Stimulated activated CD8-positive, alpha-beta memory T cell treated with anti-CD3 and anti-CD28 coated beads, Interleukin-7, amount 100 ng/mL, for 1 hour (primary cell): ENCODE measurements around the gene RAI14.

Experiments used
- DNase-seq, 2 donors: peaks; one replicate each; pipeline ENCODE4 v3.0.0-alpha.2; 2020; ENCODE audit warnings: low read depth in 2 of 2

The RAI14 gene

DNA sequence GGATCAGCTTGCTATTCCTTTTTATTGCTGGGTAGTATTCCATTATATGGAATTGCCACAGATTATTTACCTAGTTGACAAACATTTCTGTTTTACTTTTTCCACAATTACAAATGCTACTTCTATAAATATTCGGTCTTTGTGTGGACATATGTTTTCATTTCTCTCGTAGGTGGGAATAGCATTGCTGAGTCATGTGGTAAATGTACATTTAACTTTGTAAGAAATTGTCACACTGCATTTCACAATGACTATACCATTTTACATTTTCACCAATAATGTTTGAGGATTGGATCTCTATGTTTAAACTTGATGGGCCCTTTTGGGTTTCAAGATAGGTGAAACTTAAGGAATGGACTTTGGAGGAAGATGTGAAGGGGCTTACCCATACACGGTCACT, 19.7 kb downstream of the RAI14 start:
- no peak for DNase-seq

DNA sequence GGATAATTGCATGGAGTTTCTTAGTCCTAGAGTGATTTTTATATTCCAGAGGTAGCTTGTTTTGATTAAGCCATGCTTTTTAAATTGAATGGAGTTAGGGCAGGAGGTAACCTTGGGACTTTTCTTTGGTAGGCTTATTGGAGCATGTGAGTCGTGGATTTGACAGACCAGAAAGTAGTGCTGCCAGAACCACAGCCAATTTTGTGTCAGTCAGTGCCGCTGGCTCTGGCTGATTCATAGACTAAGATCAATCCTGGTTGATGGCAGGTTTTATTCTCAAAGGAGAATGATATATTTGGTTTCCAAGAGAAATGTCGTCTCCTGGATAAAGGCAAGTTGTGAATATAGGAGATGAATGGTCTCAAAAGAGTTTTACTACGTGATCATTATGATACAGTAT, 20.3 kb downstream of the RAI14 start:
- no peak for DNase-seq

DNA sequence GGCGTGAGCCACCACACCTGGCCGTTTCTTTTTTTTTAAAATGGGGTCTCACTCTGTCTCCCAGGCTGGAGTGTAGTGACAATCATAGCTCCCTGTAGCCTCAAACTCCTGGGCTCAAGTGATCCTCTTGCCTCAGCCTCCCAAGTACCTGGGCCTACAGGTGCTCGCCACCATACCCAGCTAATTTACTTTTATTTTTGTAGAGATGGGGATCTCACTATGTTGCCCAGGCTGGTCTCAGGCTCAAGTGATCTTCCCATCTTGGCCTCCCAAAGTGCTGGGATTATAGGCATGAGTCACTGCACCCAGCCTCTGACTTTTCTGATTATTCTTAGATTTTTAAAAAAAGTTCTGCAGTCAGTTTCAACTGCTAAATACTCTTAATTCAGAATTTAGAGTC, 21.3 kb downstream of the RAI14 start:
- no peak for DNase-seq

DNA sequence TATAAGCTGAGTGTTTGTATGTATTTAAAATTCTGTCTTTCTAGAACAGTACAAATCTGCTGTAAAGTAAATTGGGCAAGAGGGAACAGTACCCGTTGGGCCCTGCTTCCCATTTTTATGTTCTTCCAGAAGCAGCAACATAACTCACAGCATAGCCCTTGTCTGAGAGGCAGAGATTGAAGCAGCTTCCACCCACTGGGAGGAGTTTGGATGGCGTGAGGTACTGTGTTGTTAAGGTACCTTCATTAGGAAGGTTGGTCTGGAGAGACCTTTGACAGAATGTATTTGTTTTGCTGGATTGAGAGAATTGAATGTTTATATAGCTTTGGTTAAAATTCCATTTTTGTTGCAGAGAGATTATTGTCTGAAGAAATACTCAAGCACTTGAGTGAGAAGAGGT, 24.8 kb downstream of the RAI14 start:
- DNase-seq: no peak

DNA sequence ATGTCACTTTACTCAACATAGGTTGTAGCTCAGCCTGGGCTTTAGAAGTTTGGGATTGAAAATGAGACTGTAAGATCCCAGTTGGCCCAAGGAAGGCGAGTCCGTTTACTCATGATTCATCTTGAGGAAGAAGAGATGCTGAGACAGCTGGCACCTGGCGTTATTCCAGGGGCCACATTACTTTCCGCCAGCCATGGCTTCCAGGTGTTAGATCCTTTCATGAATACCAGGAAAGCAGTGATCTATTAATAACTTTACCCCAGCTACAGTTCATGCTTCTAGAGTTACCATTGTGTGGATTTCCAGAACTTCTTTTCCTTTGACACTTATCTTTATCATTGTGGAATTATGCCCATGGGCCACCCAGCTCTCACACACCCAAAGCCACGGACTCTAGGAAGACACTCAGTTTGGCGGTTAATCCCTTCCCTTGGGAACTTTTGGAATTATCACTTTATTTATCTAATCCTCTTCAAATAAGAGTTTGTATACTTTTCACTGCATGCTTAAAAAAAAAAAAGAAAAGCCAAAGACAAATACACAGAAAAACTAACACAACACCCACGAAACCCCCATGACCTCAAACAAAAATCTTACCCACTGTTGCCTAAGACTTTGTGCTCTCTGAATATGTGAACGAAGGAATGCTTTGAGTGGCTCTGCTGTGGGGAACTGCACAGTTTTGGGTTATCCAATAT, 26.9 kb downstream of the RAI14 start:
- DNase-seq: no peak

DNA sequence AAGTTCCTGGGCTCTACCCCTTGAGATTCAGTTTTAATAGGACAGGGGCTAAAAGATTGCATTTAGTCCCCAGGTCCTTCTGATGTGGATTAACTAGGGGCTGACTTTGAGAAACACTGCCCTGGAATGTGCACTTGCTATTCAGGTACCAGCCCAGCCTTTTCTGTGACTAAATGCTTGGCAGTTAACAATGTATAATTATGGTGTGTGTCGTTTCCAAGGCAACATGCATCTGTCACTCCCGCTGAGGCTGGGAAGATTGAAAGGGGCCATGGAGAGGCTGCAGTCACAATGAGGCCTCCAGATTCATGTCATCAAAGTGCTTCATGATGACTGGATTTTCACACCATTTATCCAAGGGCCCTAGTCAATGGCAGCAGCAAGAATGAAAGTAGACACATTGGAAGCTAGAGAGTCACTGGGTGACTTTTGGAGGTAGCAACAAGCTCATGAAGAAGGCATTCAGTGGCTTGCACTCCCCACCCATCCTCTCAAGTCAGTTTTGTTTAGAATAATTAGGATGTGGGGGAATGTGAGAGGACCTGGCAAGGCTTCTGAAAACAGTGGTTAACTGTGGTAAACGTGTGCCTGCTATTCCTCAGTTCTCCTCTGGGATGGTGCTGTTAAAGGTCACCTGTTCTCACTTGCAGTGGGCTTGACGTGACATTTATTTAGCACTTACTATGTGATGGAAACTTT, 28.3 kb downstream of the RAI14 start:
- no peak for DNase-seq

DNA sequence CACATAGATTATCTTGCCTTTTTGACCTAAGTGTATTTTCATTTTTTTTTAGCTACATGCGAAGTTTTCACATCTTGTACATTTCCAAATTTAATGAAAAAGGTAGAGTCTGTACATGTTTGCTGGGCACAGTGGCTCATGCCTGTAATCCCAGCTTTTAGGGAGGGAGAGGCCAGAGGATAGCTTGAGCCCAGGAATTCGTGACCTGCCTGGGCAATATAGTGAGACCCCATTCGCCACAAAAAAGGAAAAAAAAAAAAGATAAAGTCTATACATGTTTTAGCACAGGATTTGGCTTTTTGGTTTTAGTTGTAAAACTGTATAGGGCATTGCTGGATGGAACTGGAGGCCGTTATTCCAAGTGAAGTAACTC, 28.8 kb downstream of the RAI14 start:
- DNase-seq: no peak

DNA sequence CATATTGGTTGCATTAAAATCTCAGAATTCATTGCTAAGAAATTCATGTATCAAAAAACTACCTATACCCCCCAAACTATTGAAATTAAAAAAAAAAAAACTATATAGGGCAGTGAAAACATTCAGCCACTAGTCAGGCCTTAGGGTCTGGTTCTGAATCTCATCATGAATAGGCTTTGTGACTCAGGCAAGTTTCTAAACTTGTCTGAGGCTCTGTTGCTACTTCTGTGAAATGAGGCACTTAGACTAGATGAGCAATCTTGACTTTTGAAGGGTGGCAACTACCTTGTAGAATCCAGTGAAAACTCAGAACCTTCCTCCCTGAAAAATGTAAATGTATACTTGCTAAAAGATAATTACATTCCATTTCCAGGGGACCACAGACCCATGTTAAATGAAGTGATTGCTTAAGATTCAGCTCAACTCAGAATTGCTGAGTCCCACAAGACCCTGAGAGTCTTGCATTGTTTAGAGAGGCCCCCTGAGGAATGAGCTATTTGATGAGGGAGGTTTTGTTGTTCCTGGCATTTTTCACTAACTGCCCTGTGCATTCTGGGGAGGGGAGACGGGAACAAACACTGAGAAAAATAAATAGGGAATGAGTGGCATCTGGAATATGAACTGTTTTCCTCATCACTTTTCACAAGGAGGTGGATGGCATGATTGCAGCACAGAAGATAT, 29.5 kb downstream of the RAI14 start:
- DNase-seq: no peak

DNA sequence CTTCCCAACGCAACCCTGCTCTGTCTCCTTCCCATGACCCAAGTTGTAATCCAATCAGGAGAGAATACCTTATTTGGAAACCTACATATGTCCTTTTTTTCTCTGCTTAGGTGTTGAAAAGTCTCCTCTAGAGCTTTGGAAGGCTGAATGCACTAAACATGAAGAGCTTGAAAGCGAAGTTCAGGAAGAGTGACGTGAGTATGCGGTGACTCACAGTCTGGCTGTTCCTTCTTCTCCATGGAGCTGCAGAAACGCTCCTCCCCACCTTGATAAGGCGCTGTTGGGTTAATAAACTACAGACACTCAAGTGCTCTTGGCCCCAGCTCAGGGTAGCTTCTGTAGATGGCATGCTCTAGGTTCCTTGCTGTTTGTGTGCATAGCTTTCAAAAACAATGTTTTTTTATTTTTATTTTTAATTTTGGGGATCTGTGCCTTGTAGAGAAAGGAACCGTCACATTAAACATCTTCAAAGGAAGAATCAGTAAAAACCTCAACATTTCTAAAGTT, 30.7 kb downstream of the RAI14 start:
- DNase-seq: no peak

DNA sequence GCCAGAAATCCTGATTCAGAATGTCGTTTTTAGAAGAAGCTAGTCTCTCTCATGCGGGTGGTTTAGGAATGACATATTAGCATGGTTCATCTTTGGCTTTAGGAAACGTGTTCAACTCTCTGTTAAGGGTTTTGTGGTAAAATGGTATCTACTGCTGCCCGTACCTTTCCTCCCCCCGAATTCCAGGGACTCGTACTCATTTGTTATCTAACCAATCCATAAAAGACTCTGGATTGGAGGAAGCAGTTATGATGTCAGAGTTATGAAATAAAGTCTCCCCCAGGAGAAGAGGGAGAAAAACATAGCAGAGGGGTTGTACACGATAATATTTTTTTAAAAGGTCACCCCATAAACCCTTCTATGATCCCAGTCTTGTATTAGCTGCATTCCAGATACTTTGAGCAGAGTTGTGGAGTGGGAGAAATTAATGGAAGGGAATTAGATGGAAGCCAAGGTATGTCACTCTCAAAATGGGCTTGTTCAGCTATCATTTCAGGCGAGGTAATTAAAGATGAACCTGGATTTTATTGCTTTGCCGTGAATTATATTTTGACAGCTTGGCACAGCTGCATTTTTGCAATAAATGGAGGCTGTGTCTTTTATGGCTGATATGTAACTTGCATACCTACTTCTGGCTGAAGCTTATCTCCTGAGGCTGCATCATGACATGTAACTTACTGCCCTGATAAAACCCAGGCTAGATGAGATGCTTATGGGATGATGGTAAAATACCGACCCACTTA, 31.3 kb downstream of the RAI14 start:
- no peak for DNase-seq

DNA sequence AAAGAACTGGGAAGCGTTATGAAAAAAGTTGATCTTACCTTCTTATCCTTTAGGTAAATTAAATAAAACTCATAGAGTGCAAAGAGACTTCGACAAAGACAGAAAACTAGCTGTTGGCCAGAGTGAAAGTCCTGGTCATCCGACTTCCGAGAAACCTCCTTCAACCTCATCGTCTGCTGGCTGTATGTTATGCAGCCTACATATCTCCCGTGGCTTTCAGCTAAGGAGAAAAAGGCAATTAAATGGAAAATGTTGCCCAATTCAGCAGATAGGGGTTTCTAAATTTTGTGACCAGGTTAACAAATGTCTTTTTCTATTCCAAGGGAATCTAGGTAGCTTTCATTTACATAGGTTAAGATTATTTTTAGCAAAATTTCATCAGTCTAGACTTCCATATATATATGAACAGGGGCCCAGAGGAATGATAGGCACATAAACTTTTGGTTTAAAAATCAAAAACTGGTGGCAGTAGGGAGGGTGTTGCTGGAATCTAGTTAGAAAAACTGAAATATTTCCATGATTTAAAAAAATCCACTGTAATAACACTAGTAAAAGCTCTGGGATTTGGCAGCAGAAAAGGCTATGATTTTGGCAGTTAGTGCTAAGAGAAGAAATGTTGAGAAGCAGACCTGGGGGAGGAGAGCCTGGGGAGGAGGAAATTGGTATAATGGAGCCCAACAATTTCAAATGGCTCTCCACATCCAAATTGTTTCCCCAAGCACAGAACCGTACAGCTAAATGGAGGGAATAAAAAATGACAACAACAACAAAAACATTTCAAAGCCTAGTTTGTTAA, 32.1 kb downstream of the RAI14 start:
- no peak for DNase-seq

DNA sequence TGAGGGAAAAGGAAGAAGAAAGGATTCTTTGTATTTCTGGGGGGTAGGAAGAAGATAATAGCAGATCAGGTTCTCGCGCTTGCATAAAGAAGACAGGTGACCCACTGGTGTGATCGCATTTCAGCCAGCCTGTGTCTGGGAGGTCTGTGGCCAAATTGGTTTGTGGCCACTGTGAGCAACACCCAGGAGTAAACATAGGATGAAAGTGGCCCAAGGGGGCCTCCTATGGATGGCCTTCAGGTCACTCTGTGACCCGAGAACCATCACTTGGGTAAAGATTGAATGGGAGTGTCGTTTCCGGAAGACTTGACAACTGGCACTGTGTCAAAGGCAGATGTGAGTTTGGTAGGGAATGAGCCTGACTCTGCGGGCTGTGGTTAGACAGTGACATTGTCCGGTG, 34.2 kb downstream of the RAI14 start:
- DNase-seq: no peak

DNA sequence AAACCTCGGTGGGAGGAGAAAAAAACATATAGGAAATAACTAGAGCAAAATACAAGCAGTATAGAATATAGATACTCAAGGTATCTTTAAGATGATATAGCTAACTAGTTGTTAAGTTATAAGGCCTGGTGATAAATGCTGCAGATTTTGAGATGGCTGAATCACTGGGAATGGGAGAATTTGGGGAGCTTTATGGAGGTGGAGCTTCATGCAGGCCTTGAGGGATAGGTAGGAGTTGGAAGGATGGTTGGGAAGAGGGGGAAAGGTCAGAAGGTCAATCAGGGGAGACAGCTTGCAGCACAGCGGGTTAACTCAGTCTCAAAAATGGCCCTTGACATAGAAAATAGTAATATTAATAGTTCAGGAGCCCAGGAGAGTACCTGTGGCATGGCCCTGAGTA, 34.8 kb downstream of the RAI14 start:
- DNase-seq: no peak

DNA sequence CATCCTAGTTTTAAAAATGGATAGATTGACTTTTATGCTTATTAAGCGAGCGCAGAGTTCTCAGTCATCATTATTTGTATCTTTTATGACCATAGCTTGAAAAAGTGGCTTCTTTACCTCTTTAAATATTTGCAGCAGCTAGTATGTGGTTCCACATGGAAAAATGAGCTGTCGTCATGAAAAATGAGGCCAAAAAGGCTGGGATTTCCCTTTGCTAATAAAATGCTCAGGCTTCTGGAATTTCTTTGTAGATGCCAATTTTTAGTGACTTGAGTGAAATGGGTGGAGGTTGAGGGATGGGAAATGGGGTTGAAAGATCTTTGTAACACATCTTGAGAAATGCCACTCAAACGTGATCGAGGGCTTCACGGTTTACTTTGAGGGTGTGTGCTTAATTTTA, 35.2 kb downstream of the RAI14 start:
- DNase-seq: no peak

DNA sequence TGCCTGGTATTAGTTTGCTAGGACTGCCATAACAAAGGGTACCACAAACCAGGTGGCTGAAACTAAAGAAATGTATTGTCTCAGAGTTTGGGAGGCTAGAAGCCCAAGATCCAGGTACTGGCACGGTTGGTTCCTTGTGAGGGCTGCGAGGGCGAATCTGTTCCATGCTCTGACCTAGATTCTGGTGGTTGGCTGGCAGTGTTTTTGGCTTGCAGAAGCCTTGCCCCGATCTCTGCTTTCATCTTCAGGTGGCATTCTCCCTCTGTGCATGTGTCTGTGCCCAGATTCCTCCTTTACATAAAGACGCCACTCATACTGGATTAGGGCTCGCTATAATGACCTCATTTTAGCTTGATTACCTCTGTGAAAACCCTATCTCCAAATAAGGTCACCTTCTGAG, 36.7 kb downstream of the RAI14 start:
- no peak for DNase-seq

DNA sequence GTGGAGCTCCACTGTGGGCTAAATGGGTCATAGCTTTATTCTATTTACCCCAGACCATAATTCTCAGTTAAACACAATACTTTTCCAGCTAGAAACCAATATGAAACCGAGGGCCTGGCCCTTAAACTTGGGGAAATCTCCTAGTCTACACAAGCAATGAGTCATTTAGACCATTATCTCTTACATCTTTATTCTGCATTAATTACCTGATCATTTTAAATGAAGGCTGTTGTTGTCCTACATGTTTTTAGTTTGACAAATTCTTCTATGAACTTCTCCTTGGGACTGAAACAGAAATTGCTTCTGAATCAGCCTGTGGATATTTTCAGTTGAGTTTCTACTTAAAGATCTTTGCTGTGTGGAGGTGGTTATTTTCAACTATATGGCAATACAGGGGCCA, 37.9 kb downstream of the RAI14 start:
- DNase-seq: no peak

DNA sequence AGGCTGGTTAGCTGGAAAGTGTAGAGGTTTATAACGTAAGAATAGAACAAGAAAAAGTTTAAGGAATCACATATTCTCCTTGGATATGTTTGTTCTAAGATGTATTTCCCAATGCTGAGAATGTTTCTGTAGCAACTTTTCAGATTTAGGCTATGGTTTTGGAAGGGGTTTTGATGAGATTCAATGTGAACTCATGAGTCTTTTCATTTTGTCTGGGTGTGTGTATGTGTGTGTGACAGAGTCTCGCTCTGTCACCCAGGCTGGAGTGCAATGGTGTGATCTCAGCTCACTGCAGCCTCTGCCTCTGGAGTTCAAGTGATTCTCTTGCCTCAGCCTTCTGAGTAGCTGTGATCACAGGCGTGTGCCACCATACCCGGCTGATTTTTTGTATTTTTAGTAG, 38.6 kb downstream of the RAI14 start:
- DNase-seq: no peak

DNA sequence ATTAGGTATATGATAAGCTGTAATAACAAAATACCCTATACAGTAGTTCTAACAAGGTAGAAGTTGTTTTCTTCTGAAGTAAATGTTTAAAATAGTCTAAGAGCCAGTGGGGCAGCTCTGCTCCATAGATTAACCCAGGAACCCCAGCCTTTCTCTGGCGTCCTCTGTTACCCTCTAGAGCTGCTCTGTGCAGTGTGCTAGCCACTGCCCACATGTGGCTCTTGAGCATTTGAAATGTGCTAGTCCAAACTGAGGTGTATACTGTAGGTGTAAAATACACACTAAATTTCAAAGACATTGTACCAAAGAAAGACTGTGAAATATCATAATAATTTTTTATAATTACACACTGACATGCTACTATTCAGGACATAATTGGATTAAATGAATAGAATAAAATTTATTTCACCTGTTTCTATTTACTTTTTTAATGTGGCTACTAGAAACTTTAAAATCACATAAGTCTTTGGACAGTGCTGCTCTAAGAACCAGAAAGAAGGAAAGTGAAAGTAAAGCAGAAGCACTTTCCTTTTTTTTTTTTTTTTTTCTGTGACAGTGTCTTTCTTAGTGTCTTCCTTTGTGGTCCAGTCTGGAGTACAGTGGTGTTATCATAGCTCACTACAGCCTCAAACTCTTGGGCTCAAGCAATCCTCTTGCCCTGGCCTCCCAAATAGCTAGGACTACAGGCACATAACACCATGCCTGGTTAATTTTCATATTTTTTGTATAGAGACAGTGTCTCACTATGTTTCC, 39.3 kb downstream of the RAI14 start:
- no peak for DNase-seq

DNA sequence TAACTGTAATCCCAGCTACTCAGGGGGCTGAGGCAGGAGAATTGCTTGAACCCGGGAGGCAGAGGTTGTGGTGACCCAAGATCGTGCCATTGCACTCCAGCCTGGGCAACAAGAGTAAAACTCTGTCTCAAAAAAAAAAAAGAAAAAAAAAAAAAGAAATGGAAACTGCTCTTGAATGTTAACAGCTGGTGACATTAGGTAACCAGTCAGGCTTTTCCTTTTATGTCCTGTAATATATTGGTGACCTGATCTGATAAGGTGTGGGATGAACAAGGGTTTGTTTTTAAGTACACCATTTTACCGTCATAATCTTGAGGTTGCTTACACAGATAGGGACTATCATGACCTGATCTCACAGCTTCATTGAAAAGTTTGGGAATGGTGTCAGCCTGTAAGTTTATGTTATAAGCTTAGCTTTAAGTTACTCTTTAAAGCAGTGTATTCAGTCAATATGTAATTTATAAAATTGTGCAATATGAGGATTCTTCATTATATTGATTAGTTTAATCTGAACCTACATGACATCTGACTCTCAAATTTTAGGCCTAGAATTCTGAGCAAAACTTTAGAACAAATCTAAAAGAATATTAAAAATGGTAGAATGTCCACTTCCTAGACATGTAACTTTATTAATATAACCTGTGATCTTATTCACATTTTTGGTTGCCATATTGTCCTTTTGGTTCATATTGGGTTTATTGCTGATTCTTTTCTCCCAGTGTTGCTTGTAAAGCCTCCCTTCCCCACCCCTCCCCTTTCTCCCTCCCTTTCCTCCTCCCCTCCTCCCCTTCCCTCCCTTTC, 41.4 kb downstream of the RAI14 start:
- DNase-seq: no peak

DNA sequence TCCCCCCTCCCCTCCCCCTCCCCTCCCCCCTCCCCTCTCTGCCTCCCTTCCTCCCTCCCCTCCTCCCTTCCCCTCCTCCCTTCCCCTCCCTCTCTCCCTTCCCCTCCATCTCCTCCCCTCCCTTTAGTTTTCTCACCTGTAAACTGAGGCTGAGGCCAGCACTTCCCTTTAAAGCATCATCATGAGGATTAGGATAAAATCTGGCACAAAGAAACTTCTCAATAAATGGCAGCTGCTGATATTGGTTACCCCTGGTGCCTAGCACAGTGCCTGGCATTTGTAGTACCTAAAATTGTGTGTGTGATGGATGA, 41.9 kb downstream of the RAI14 start:
- no peak for DNase-seq
